Suprapubic skin (tissue), 4 donors: ENCODE data around the gene PAX4.

Experiments used
- CTCF ChIP-seq, 2 donors: fragments of 200-600 bp in 1 of 2; fragments of 450-650 bp in 1 of 2; sonication (generic) in 1 of 2; IDR thresholded peaks; one replicate each; pipeline ENCODE4 v1.5.1; 2016 to 2019; ENCODE audit warnings: antibody characterized with exemption in 2 of 2, mild to moderate bottlenecking in 1 of 2, moderate library complexity in 1 of 2
- EP300 ChIP-seq: sonication (generic); formaldehyde crosslinking; IDR thresholded peaks from one replicate; pipeline ENCODE4 v1.6.1; 2017; ENCODE audit warnings: antibody characterized with exemption
- POLR2AphosphoS5 ChIP-seq, 3 donors: sonication (generic); formaldehyde crosslinking; IDR thresholded peaks; one replicate each; pipeline ENCODE4 v1.6.1; 2017; ENCODE audit warnings: antibody characterized with exemption in 3 of 3

- TF ChIP-seq CTCF (IDR thresholded peaks at IDR 0.05) (no peak), EP300 (no peak), POLR2AphosphoS5 (IDR thresholded peaks at IDR 0.05) (peak; percentile 5 to 47 (median 41))
Measured at GRCh38 chr7:127585044-127585953, 32.6 kb downstream of the PAX4 start, which contains the start of gene GCC1.
